SKM-1 treated with dmso at 0.1 percent for 144 hours (cell line): ENCODE data around the gene GLMP.

Experiments
- DNase-seq: peaks from one replicate; lab custom pipeline; 2025; ENCODE audit not compliant: unreplicated experiment; lab: John Stamatoyannopoulos, UW

GLMP gene

GRCh38 chr1:156253634-156254033 is 41.8 kb downstream of the GLMP start:
- no peak for DNase-seq

- DNase-seq: no peak
Measured at GRCh38 chr1:156251527-156251926, 44.0 kb downstream of the GLMP start.

GRCh38 chr1:156249593-156249992 is 45.9 kb downstream of the GLMP start:
- DNase-seq: no peak

GRCh38 chr1:156248323-156248683 is 47.2 kb downstream of the GLMP start:
- DNase-seq: no peak

GRCh38 chr1:156247460-156248322 is 47.8 kb downstream of the GLMP start, which contains the start of gene PAQR6:
TSS of gene PAQR6 (minus strand) at chr1:156248056. CDS start at chr1:156246731, 1,325 bp downstream.
- DNase-seq: no peak

- no peak for DNase-seq
Measured at GRCh38 chr1:156246781-156247459, 48.6 kb downstream of the GLMP start.

- DNase-seq: no peak
Measured at GRCh38 chr1:156246241-156246780, 49.2 kb downstream of the GLMP start.

- DNase-seq: no peak
Measured at GRCh38 chr1:156245451-156246232, 49.8 kb downstream of the GLMP start.

- DNase-seq: no peak
Measured at GRCh38 chr1:156244712-156245111, 50.8 kb downstream of the GLMP start.

GRCh38 chr1:156244126-156244525 is 51.4 kb downstream of the GLMP start:
- DNase-seq: no peak

- no peak for DNase-seq
Measured at GRCh38 chr1:156242738-156243137, 52.7 kb downstream of the GLMP start.
